Hematopoietic multipotent progenitor cell treated with erythropoietin and hydrocortisone succinate and interleukin-3 and kit ligand, for 15 days (in vitro differentiated cells): Measurements from ENCODE around the gene MCAM.
A peak's percentile ranks its signal among the peaks of the same experiment; 100 is the strongest.

Source experiments
- DNase-seq: peaks from one replicate; pipeline ENCODE4 v3.0.0-alpha.2; 2015; ENCODE audit warnings: low spot score

The MCAM gene

GRCh38 chr11:119329320-119329719 lies 12.4 kb upstream of the MCAM start:
- DNase-seq, result no peak

DNA sequence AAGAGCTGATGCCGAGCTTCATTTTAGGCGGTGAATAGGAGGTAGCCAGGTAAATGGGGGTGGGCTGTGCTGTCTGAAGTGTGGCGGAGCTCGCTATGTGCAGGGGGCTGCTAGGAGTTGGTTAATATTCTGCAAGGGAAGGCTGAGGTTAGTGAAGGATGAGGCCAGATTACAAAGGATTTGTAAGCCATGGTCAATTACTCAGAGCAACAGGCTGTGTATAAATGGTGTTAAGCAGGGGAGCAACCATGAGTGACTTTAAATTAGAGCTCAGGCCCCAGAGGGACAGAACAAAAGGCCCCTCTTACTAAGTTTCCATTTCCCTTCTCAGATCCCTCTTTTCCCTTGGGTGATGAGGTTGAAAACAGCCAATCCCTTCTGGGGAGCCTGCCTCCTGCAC lies 7.3 kb upstream of the MCAM start:
- no peak for DNase-seq

DNA sequence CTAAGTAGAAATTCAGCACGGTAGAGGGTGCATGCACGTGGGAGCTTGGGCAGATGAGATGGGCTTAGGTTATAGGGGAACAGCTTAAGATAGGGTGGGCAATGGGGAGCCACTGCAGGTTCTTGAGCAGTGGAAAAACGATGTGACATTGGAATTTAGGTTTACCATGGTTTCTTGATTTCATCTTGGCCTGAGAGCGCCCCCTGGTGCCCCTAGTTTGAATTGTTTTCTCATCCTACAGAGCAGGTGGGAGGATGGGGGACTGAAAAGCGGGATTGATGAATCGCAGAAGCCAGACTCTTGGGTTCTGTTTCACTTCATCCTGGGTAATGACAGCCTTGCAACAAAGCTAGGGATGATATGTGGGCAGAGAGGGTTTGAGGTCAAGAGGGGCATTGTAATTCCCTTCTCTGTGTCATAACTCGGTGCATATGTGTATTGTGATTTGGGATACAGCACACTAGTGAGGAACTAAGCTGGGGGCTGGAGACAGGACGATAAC lies 6.7 kb upstream of the MCAM start:
- peak; percentile 70 for DNase-seq

DNA sequence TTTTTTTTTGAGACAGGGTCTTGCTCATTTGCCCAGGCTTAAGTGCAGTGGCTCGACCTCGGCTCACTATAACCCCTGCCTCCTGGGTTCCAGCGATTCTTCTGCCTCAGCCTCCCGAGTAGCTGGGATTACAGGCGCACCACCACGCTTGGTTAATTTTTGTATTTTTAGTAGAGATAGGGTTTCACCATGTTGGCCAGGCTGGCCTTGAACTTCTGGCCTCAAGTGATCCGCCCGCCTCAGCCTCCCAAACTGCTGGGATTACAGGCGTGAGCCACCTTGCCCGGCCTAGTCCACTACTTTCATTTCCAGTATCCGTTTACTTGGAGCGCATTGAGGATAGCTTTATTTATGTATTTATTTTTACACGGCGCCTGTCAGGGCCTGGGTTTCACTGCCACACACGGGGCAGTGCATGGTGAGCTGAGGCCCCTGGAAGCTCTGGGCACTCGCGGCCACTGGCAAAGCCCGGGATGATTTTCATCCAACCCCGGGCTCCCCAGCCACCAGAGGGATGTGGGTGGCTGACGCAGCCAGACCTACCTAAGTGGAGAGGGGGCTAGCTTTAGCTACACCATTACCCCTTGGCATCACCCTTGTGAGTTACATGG lies 6.1 kb upstream of the MCAM start:
- DNase-seq, result no peak

DNA sequence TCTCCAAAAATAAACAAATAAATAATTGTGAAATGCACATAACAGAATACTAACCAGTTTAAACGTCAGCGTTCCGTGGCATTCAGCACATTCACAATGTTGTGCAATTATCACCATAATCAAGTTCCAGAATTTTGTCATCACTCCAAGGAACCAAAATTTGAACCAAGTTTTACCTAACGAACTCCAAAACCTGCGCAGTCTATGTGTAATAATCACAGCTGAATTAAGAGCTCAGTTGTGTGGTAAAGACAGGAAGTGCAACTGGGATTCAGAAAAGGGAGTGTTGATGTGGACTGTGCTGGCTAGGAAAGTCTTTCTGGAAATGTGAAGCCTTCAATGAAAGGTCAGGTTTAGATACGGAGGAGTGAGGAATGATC lies 5.4 kb upstream of the MCAM start:
- no peak for DNase-seq

- DNase-seq, result no peak
These were observed 4.0 kb upstream of the MCAM start for GRCh38 chr11:119320776-119321524.

GRCh38 chr11:119320240-119320775 lies 3.4 kb upstream of the MCAM start:
- no peak for DNase-seq

- DNase-seq, result no peak
These were observed 2.8 kb upstream of the MCAM start for GRCh38 chr11:119319700-119320239.

DNA sequence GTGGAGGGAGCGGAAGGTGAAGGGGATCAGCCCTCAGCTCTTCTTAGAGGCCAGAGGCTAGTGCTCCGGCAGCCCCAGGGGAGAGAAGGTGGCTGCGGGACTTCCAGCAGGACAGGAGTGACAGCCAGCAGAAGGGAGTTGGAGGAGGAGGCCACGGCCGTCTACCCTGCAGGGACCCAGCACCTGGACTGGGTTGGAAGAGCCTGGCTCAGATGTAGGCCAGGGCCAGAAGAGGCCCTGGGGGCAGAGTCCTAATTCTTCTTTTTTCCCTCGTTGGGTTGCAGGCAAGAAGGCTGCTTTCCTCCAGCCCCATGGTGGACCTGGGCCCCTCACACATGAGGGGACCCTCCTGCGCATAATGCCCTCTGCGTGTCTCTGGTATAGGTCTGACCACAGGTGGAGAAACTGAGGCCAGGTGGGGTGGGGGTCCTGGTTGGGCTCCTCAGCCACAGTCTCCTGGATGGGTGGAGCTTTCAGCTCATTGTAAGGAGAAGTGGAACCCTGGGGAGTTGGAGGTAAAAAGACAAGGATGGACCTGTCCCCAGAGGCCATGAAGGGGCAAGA lies 2.3 kb upstream of the MCAM start:
- no peak for DNase-seq

- DNase-seq, result no peak
These were observed 1.6 kb upstream of the MCAM start for GRCh38 chr11:119318240-119319135.

GRCh38 chr11:119317592-119318239 lies 786 bp upstream of the MCAM start:
- DNase-seq, result no peak

- no peak for DNase-seq
These were observed 758 bp downstream of the MCAM start for GRCh38 chr11:119316016-119316728.

GRCh38 chr11:119315131-119316015 lies 1.6 kb downstream of the MCAM start:
- DNase-seq, result no peak

DNA sequence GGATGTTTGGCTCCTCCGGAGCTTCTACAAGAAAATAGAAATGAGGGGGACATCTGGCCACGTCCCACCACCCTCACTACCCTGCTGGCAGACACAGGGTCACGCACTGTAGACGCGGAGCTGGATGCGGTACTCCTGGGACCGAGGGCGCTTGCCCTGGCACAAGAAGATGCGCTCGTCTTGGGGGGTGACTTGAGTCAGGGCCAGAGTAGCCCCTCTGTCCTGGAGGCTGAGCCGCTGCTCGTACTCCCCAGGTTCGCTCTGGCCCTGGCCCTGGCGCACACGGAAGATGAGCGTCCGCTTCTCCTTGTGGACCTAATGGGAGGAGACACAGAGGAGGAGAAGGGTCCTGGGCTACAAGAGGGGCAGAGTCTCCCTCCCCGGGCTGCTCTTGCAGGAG lies 2.2 kb downstream of the MCAM start:
- DNase-seq, result no peak

DNA sequence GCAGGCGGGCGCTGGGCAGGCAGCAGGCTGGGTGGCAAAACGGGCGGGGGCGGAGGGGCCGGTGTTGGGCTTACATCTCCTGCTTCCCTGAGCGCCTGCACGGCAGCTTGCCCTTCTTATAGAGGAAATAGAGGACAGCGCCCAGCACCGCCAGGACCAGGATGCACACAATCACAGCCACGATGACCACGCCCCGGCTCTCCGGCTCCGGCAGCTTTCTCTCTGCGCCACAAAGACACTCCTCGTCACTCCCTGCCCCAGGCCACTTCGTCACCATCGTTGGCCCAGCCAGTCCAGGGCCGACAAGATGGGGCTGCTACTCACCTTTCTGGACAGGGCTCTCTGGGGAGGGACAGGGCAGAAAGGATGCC lies 6.3 kb downstream of the MCAM start:
- DNase-seq, result no peak

GRCh38 chr11:119309953-119310681 lies 6.8 kb downstream of the MCAM start:
- no peak for DNase-seq

DNA sequence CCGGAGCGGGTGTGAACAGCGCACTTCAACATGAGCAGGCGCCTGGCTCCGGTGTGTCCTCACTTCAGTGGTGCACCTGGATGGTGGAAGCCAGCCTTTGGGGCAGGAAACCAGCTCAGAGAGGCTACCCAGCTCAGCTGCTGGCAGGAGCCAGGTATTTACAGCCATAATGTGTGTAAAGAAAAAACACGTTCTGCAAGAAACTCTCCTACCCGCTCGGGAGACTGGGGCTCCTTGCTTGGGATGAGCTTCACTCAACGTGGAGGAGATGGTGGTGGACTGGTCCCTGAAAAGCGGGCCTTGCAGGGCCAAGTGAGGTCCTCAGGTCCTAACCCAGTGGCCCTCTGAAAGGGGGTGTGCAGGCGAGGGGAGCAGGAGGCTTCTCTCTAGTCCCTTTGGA lies 7.5 kb downstream of the MCAM start:
- no peak for DNase-seq

- no peak for DNase-seq
These were observed 9.0 kb downstream of the MCAM start for GRCh38 chr11:119307974-119308373.

DNA sequence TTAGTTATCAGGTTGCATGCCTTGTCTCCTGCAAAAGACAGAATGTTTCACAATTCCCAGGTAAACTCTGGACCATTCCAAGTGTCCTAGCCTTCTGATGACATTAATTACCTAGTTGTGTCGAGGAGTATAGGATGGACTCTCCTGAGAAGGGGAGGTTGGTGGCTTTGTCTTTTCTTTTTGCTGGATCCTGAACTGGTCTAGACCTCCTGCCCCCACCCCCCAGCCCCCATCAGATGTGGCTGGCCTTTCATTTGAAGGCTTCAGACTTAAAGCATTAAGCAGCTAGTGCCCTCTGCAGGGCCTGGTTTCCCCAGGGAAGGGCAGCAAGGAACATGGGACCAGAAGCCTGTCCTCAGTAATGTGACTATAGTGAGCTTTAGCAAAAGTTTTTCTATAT lies 9.7 kb downstream of the MCAM start:
- no peak for DNase-seq
